ENCODE data around the gene SDK1.
"Not testable (repeated sequence)": the region's sequence is repeated elsewhere in the genome, so short reads cannot be mapped to it uniquely, and the experiment has no call there.

The SDK1 gene

DNA sequence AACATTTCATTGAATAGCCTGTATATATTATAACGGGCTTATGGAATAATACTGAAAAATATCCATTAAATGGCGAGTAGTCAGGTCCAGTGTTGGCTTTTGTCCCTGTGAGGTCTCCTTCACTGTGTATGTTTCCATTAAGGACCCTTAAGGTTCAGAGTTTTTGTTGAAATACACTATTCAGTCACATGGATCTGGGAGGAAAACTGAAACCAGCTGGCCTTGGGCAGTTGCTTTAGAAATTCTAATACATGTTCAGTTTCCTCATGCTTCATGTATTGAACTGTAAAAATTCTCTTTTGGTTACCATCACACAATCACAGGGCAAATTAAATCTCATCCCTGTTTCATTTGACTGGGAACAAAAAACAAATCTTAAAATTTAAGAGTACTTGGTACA is 447.3 kb downstream of the SDK1 start:
- H3K4me3 ChIP-seq (ENCODE audit: low read length), result no peak overlapping the region

GRCh38 chr7:3753868-3754267 is 452.8 kb downstream of the SDK1 start:
- no peaks in the 10 kb centered on the region for H3K36me3 ChIP-seq (ENCODE audit: control insufficient read depth, insufficient read depth, low read length)
- no peak overlapping the region for H3K4me3 ChIP-seq (ENCODE audit: low read length)
- H3K4me1 ChIP-seq (ENCODE audit: control insufficient read depth, insufficient read depth, low read length), result peaks cover 17% of the 10 kb centered on the region
- H3K27me3 ChIP-seq (ENCODE audit: control insufficient read depth, insufficient read depth, low read length), result no peaks in the 10 kb centered on the region
- no peak overlapping the region for H3K9ac ChIP-seq (ENCODE audit: low read length)
- H3K9me3 ChIP-seq (ENCODE audit: control insufficient read depth, low read length), result no peaks in the 10 kb centered on the region

More for the DNA sequence above, 447.3 kb downstream of the SDK1 start:
- Histone ChIP-seq H3K27me3 (ENCODE audit: control insufficient read depth, insufficient read depth, low read length) (no peaks in the 10 kb centered on the region), H3K36me3 (ENCODE audit: control insufficient read depth, insufficient read depth, low read length) (no peaks in the 10 kb centered on the region), H3K9me3 (ENCODE audit: control insufficient read depth, low read length) (no peaks in the 10 kb centered on the region), H3K9ac (ENCODE audit: low read length) (no peak overlapping the region), H3K4me1 (ENCODE audit: control insufficient read depth, insufficient read depth, low read length) (no peaks in the 10 kb centered on the region)

- Histone ChIP-seq H3K4me1 (ENCODE audit: control insufficient read depth, insufficient read depth, low read length) (peaks cover 17% of the 10 kb centered on the region), H3K4me3 (ENCODE audit: low read length) (no peak overlapping the region), H3K9ac (ENCODE audit: low read length) (no peak overlapping the region), H3K27me3 (ENCODE audit: control insufficient read depth, insufficient read depth, low read length) (no peaks in the 10 kb centered on the region), H3K36me3 (ENCODE audit: control insufficient read depth, insufficient read depth, low read length) (no peaks in the 10 kb centered on the region), H3K9me3 (ENCODE audit: control insufficient read depth, low read length) (no peaks in the 10 kb centered on the region)
Measured at GRCh38 chr7:3754493-3755341, 453.7 kb downstream of the SDK1 start.

GRCh38 chr7:3755778-3756453 is 454.9 kb downstream of the SDK1 start:
- not testable (repeated sequence) for H3K9ac ChIP-seq (ENCODE audit: low read length); H3K27me3 ChIP-seq (ENCODE audit: control insufficient read depth, insufficient read depth, low read length); H3K36me3 ChIP-seq (ENCODE audit: control insufficient read depth, insufficient read depth, low read length); H3K4me3 ChIP-seq (ENCODE audit: low read length); H3K9me3 ChIP-seq (ENCODE audit: control insufficient read depth, low read length)
- H3K4me1 ChIP-seq (ENCODE audit: control insufficient read depth, insufficient read depth, low read length), result peaks cover 22% of the 10 kb centered on the region

- H3K9me3 ChIP-seq (ENCODE audit: control insufficient read depth, low read length), result no peaks in the 10 kb centered on the region
- H3K4me3 ChIP-seq (ENCODE audit: low read length), result no peak overlapping the region
- H3K4me1 ChIP-seq (ENCODE audit: control insufficient read depth, insufficient read depth, low read length), result peaks cover 23% of the 10 kb centered on the region
- no peak overlapping the region for H3K9ac ChIP-seq (ENCODE audit: low read length)
- H3K36me3 ChIP-seq (ENCODE audit: control insufficient read depth, insufficient read depth, low read length), result no peaks in the 10 kb centered on the region
- no peaks in the 10 kb centered on the region for H3K27me3 ChIP-seq (ENCODE audit: control insufficient read depth, insufficient read depth, low read length)
Measured at GRCh38 chr7:3757059-3757458, 456.0 kb downstream of the SDK1 start.

- Histone ChIP-seq H3K9me3 (ENCODE audit: control insufficient read depth, low read length) (no peaks in the 10 kb centered on the region), H3K4me3 (ENCODE audit: low read length) (no peak overlapping the region), H3K4me1 (ENCODE audit: control insufficient read depth, insufficient read depth, low read length) (peaks cover 15% of the 10 kb centered on the region), H3K9ac (ENCODE audit: low read length) (no peak overlapping the region), H3K27me3 (ENCODE audit: control insufficient read depth, insufficient read depth, low read length) (no peaks in the 10 kb centered on the region), H3K36me3 (ENCODE audit: control insufficient read depth, insufficient read depth, low read length) (no peaks in the 10 kb centered on the region)
Measured at GRCh38 chr7:3760651-3761050, 459.6 kb downstream of the SDK1 start.

- no peaks in the 10 kb centered on the region for H3K9me3 ChIP-seq (ENCODE audit: control insufficient read depth, low read length)
- H3K4me3 ChIP-seq (ENCODE audit: low read length), result no peak overlapping the region
- no peak overlapping the region for H3K9ac ChIP-seq (ENCODE audit: low read length)
Measured at GRCh38 chr7:3762146-3762831, 461.2 kb downstream of the SDK1 start.

GRCh38 chr7:3767917-3768777 is 467.1 kb downstream of the SDK1 start:
- Histone ChIP-seq H3K9me3 (ENCODE audit: control insufficient read depth, low read length) (no peaks in the 10 kb centered on the region), H3K4me3 (ENCODE audit: low read length) (no peak overlapping the region), H3K36me3 (ENCODE audit: control insufficient read depth, insufficient read depth, low read length) (no peaks in the 10 kb centered on the region), H3K27me3 (ENCODE audit: control insufficient read depth, insufficient read depth, low read length) (no peaks in the 10 kb centered on the region), H3K9ac (ENCODE audit: low read length) (no peak overlapping the region), H3K4me1 (ENCODE audit: control insufficient read depth, insufficient read depth, low read length) (no peaks in the 10 kb centered on the region)

More at GRCh38 chr7:3762146-3762831, 461.2 kb downstream of the SDK1 start:
- Histone ChIP-seq H3K4me1 (ENCODE audit: control insufficient read depth, insufficient read depth, low read length) (peaks cover 15% of the 10 kb centered on the region), H3K36me3 (ENCODE audit: control insufficient read depth, insufficient read depth, low read length) (no peaks in the 10 kb centered on the region), H3K27me3 (ENCODE audit: control insufficient read depth, insufficient read depth, low read length) (no peaks in the 10 kb centered on the region)

- Histone ChIP-seq H3K9ac (ENCODE audit: low read length) (no peak overlapping the region), H3K4me1 (ENCODE audit: control insufficient read depth, insufficient read depth, low read length) (no peaks in the 10 kb centered on the region), H3K36me3 (ENCODE audit: control insufficient read depth, insufficient read depth, low read length) (no peaks in the 10 kb centered on the region), H3K9me3 (ENCODE audit: control insufficient read depth, low read length) (no peaks in the 10 kb centered on the region), H3K4me3 (ENCODE audit: low read length) (no peak overlapping the region), H3K27me3 (ENCODE audit: control insufficient read depth, insufficient read depth, low read length) (no peaks in the 10 kb centered on the region)
Measured at GRCh38 chr7:3771906-3772305, 470.9 kb downstream of the SDK1 start.

GRCh38 chr7:3778345-3778744 is 477.3 kb downstream of the SDK1 start:
- Histone ChIP-seq H3K4me3 (ENCODE audit: low read length) (no peak overlapping the region), H3K27me3 (ENCODE audit: control insufficient read depth, insufficient read depth, low read length) (no peaks in the 10 kb centered on the region), H3K36me3 (ENCODE audit: control insufficient read depth, insufficient read depth, low read length) (no peaks in the 10 kb centered on the region), H3K4me1 (ENCODE audit: control insufficient read depth, insufficient read depth, low read length) (no peaks in the 10 kb centered on the region), H3K9me3 (ENCODE audit: control insufficient read depth, low read length) (no peaks in the 10 kb centered on the region), H3K9ac (ENCODE audit: low read length) (no peak overlapping the region)

DNA sequence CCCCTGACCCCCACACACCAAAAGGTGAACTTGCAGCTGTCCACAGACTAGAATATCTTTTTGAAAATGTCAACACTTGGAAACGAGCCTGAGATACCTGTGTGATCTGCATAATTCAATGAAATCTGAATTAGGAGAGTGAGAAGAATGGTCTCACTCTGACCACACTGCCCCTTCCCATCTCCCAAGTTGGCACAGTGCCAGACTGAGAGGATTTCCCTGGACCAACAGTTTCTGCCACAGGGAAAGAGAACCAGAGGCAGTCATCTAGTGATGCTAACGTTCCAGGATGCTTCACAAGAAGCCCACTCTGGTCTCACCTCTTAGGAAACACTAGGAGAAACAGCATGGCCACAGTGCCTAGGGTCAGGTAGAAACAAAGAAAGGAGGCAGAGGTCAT is 479.0 kb downstream of the SDK1 start:
- no peaks in the 10 kb centered on the region for H3K4me1 ChIP-seq (ENCODE audit: control insufficient read depth, insufficient read depth, low read length)
- H3K9me3 ChIP-seq (ENCODE audit: control insufficient read depth, low read length), result no peaks in the 10 kb centered on the region
- H3K27me3 ChIP-seq (ENCODE audit: control insufficient read depth, insufficient read depth, low read length), result no peaks in the 10 kb centered on the region
- no peak overlapping the region for H3K4me3 ChIP-seq (ENCODE audit: low read length)
- H3K9ac ChIP-seq (ENCODE audit: low read length), result no peak overlapping the region
- no peaks in the 10 kb centered on the region for H3K36me3 ChIP-seq (ENCODE audit: control insufficient read depth, insufficient read depth, low read length)

All from mucosa of stomach (tissue), 1 donor.